GM20000 (cell line): Measurements from ENCODE around the gene PLA2G4B.

Source experiments
- DNase-seq: peaks from one replicate; pipeline ENCODE4 v3.0.0; 2012; ENCODE audit warnings: low spot score
- TF ChIP-seq, protein P1 (sequence below): IDR thresholded peaks from 2 replicates; pipeline ENCODE4 v1.5.1; 2012; ENCODE audit warnings: mild to moderate bottlenecking, control low read depth; ENCODE audit errors: extremely low read depth, missing control alignments

The PLA2G4B gene

GRCh38 chr15:41852736-41853590 lies 14.3 kb downstream of the PLA2G4B start:
- no peak for DNase-seq
- TF ChIP-seq, protein P1, sequence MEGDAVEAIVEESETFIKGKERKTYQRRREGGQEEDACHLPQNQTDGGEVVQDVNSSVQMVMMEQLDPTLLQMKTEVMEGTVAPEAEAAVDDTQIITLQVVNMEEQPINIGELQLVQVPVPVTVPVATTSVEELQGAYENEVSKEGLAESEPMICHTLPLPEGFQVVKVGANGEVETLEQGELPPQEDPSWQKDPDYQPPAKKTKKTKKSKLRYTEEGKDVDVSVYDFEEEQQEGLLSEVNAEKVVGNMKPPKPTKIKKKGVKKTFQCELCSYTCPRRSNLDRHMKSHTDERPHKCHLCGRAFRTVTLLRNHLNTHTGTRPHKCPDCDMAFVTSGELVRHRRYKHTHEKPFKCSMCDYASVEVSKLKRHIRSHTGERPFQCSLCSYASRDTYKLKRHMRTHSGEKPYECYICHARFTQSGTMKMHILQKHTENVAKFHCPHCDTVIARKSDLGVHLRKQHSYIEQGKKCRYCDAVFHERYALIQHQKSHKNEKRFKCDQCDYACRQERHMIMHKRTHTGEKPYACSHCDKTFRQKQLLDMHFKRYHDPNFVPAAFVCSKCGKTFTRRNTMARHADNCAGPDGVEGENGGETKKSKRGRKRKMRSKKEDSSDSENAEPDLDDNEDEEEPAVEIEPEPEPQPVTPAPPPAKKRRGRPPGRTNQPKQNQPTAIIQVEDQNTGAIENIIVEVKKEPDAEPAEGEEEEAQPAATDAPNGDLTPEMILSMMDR = no peak

- TF ChIP-seq, protein P1 = no peak
- DNase-seq = no peak
These were observed 15.2 kb downstream of the PLA2G4B start for GRCh38 chr15:41853831-41854230.

- TF ChIP-seq, protein P1 = no peak
- DNase-seq = no peak
These were observed 15.8 kb downstream of the PLA2G4B start for GRCh38 chr15:41854443-41854842.

DNA sequence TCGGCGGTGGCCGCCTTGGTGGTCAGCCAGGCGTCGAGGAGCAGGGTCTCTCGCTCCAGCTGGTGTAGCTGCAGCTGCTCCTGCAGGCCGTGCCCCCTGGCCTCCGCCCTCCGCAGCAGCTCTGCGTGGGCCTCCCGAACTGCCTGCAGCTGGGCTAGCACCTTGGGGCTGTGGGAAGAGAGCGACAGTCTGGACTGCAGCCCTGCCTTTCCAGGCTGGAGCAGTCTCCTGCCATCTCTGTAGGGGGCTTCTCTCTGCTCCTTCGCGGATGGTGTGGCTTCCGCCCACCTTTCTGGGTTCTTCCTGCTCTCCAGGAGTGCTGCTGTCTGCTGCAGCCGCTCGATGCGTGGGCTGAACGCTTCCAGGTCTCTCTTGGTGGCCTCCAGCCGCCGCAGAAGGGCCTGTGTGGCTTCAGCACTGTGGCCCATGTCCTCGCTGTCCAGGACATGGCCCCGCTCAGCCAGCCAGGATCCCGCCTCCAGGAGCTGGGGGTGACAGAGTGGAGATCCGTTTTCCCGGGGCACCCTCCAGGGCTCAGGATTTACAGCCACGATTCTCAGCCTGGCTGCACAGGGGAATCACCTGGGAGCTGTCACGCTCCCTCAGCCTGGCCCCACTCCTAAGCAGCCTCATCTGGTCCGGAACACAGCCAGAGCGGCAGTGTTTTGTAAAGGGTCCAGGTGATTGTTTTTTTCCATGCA lies 16.8 kb downstream of the PLA2G4B start:
- DNase-seq = no peak
- TF ChIP-seq, protein P1 = no peak

DNA sequence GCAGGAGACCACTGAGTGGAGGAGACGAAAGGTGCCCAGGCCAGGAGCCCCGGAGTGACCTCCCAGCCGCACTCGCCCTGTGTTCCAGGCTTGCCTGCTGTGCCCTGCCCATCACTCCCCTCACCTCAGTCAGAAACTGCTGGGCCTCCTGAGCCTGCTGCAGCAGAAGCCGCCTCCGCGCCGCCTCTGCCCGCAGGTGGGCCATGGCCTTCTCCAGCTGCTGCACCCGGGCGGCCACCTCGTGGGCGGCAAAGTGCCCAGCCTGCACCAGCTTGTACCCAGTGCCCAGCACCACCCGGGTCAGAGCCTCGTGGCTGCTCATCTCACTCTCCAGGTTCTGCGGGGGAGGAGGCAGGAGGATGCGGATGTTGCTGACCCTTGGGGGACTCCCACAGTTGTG lies 17.6 kb downstream of the PLA2G4B start:
- no peak for DNase-seq
- TF ChIP-seq, protein P1 = no peak

DNA sequence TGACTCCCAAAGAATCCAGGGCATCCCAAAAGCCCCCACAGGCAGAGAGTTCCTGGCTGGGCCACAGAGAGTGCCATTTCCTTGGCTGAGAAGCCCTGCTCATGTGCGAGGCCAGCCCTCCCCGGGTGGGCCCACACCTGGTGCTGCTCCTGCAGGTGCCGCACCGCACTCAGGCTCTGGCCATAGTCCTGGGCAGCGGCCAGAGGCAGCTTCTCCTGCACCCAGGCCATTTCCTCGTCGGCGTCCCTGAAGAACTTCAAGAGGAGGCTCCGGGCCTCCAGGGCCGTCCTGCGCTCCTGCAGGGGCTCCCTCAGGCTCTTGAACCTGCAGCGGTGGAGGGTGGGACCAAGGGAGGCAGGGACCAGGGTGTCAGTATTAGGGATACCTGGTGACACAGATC lies 18.1 kb downstream of the PLA2G4B start:
- TF ChIP-seq, protein P1 = no peak

GRCh38 chr15:41857316-41857715 lies 18.7 kb downstream of the PLA2G4B start:
- TF ChIP-seq, protein P1 = no peak
- no peak for DNase-seq

More for the DNA sequence above, 18.1 kb downstream of the PLA2G4B start:
- DNase-seq = no peak
